ENCODE measurements around the gene TACC3.

TACC3 gene

DNA sequence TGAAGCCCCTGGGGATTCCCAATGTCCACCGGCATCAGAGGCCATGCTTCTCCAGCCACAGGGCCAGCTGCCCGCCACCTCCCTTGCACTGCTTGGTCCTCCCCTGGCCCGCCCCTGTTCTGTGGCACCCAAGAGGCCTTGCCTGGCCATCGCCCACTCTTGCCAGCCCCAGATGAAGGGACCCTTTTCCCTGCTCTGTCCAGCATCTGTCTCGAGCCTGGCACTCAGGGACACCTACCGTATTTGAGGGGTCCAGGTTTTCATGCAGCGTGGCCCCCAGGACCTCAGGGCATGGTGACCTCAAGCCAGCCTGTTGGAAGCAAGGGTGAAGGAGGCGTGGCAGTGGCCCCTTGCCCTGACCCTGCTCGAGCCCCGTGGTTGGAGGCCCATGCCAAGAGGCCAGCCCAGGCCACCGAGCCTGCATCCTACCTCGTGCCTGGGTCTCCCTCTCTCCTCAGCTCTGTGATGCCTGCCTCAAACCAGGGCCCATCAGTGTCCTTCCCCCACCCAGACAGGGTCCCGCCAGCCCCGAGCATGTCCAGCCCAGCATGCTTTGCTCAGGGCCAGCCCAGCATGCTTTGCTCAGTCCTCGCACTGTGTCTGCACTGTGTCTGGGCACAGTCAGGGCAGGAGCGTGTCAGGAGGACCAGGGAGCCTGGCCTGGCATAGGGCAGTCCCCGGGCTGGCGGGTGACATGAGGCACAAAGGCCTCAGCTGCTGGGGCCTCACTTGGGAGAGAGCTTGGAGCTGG lies 57.5 kb downstream of the TACC3 start:
- DNase-seq = no peak

DNA sequence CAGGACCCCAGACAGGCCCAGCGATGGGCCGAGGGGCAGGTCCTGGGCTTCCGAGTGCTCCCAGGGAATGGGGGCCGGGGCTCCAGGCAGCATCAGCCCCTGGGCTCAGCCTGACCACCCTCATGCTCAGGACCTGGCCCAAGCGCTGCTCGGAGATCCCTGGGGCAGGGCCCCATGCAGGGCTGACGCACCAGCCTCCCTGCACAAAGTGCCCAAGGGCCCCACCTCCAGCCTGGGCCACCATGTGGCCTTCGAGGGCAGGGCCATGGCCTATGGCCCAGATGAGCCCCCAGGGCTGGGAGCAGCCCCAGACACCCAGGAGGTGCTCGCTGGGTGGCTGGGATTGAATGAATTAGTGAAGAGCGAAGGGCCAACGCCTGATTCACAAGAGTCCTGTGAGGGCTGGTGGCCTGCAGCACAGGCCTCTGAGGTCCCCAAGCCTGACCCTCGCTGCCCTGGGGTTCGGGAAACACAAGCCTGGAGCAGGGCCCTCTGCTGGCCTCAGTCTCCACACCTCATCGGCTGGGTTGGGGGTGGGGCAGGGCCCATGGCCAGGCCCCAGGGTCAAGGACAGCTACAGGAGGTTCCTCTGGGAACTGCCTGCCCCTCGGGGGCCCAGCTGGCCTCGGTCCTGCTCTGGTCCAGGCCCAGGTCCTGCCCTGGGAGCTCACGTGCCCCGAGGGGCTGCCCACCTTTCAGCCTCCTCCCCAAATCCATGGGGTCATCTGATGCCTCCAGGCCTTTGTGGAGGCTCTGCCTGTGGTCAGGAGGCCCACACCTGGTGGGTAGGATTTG lies 58.5 kb downstream of the TACC3 start:
- DNase-seq = no peak

DNA sequence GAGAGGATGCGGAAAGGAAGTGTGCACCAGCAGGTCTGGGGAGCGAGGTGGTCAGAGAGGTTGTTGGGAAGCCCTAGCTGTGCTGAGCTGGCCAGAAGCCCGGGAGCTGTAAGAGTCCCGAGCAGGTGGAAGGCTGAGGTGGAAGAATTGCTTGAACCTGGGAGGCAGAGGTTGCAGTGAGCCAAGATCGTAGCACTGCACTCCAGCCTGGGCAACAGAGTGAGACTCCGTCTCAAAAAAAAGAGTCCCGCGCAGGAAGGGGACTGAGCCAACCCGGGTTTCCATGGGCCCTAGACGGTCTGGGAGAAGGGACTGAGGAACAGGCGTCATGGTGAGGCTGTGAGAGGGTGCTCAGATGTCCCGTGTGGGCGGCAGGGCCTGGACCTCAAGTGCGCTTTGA lies 59.1 kb downstream of the TACC3 start:
- DNase-seq = no peak

DNA sequence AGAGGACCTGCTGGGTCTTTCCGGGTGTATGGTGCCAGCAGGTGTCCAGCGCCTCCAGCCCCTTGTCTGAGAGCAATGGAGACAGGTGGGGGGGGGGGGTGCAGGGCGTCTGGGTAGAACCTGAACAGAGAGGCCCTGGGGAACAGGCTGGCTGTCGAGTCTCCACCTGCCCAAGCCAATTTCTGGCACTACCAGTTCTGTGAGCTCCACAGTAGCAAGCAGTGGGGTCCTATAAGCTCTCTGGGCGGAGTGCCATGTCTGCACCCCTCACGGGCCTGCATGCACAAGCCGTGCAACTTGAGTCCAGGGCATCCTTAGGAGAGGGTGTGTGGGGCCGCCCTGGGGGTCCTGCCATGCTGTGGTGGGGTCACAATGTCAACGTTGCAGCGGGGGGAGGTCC lies 61.7 kb downstream of the TACC3 start:
- no peak for DNase-seq

DNA sequence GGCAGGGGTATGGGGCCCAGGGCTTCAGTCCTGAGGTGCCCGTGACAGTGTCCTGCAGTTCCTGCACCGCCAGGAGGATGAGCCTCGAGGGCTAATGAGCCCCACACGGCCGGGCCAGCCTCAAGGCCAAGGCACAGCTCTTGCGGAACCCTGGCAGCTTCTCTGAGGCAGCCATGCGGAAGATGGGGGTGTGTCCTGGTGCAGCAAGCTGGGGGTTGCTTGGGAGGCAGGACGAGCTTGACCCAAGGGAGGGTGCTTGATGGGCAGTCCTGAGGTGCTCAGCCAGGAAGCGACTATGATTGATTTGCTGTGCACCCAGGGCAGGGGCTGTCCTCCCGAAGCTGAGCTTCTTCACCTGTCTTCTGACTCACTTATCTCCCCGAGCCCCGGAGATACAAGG lies 62.6 kb downstream of the TACC3 start:
- DNase-seq = no peak

DNA sequence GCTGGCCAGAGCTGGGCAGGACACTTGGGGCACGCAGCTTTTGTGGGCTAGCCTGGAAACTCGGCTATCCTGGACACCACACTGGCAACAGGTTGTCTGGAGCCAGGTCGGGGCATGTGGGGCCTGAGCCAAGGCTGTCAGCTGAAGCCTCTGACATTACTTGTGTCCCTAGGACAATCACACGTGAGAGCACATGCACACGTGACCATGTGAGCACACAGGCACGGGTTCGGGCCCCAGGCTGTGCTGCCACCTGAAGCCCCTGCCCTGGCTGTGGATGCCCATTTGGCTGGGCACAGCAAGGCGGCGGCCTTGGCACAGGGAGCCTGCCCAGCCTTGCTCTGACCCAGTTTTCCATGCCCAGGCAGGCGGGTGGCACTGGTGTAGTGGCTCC lies 63.1 kb downstream of the TACC3 start:
- no peak for DNase-seq

DNA sequence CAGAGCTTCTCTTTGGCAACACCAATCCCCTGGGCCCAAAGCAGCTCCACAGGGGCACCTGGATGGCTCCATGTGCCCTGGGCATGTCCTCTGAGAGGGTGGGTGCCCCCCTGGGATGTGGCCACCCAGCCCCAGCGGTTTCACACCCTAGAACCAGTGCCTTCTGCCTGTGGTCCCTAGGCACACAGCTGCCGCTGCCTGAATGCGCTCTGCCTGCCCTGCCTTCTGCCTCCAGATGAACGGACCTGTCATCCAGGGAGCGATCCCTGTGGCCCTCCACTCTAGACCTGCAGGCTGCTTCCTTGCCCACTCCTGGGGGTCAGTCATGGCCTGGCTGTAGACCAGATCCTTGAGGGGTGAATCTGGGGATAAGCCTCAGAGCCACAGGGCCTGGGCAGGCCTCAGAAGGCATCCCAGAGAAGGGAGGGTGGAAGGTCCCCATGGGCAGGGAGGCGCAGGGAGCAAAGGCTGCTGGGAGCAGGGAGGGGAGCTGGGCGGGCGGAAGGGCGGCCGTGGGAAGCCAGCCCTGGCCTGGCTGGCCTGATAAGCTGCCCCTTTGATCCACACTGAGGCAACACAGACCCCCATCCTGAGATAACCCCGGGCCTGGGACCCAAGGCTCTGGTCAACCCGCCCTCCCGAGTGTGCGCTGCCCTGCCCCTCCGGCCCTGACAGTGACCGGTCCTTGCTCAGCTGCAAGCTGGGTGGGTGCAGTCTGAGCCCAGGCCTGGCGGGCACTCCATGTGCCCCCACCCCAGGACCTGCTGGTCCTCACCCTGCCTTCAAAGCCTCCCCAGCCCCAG lies 63.7 kb downstream of the TACC3 start:
- DNase-seq = no peak

DNA sequence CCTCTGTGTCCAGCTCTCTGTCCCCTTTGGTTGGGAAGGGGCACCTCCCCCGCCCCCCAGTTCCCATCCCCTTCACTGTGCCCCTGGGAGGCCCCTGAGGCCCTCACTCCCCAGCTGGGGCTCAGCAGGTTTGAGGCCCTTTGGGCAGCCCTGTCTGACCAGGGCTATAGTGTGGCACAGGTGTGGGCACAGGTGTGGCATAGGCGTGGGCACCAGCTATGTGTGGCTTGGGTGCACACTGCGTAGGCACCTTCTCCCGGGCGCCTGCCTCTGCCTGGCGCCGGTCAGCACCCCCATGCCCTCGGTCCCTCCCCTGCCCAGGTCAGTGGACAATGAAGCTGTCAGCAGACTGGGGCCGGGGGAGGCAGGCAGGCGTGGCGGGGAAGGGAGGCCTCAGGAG lies 64.3 kb downstream of the TACC3 start:
- DNase-seq = no peak

DNA sequence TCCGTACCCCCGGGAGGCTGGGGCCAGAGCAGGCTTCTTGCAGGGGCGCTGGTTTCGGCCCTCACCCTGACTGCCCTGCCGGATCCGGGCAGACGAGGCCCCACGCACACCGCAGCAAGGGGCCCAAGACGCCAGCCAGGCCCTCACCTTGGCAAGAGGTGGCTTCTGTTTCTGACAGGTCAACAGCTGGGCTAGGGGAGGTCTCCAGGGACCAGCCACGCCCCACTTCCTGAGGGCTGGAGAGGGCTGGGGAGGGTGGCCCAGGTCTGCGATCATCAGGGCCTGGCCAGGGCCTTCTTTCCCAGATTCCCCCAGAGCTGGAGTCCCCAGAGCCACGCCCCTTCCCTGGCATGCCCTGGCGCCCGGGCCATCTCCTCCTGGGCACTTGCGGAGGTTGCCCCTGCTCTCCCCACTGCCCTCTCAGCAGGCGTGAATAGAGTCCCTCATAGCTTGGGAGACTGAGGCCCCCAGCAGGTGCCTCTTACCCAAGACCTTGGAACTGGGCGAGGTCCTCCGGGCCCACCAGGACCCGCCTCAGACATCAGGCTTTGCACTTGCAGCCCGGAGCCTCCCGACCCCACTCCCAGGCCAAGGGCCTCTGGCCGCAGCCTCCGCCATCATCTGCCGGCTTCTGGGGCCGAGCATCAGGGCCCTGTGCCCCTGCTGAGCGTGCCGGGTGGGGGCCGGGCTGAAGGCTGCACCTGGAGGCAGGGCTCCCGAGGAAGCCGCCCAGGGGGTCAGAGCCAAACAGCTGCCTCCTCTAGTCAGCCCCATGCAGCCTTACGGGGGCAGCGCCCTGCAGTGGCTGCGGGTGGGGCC lies 65.4 kb downstream of the TACC3 start:
- no peak for DNase-seq

DNA sequence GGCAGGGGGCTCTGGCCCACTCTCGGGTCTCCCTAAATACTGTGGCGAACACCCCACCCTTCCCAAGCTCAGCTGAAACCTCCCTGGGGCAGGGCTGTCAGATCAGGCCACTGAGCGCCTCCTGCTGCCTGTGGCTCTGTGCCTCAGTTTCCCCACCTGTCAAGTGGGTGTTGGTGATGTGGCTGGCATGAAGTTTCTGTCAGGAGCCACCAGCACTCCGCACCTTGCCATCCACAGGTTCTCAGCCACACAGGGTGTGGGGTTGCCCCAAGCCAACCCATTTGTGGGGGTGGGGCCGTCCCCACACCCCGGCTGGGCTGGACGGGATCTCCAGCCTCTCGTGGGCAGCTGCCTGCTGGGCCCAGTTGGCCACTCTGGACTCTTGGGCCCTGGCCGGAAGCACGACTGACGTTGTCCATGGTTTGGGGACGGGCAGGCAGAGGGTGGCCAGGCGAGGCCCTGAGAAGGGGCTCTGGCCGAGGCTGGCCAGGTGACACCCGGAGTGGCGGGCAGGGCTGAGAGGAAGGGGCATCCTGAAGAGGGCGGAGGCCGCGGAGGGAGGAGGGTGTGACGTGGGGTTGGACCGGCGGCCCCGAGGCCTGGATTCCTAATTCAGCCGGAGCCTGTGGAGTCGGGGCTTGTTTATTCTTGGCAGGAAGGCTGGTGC lies 66.2 kb downstream of the TACC3 start:
- DNase-seq = no peak

DNA sequence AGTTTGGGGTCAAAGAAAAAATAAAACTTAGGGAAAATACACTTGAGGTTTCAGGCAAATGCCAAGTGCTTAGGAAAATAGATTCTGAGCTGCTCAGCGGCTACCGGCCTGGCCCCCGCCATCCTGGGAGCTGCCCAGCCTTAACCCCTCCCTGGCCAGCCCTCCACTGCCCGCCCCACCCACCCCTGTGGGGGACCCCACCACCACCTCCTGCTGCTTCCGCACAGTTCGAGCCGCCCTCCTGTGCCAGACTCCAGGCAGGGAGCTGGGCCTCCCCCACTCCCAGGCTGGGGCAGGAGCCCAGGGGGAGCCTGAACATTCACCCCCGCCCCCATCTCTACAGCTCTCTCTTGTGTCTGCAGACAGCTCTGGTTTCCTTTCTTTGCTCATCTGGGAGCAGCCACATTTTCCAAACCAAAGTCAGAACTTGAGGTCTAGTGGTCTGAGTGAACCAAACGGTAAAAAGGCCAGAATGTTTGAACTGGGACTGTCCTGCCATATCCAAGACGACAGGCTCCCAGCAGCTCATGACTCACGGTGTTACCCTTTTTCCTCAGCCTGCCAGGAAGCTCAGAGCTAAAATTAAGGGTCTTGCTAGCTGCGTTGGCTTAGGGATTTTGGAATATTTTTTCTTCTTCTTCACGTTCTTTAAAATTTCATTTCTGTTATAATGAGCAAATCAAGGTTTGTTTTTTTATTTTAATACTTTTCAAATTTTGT lies 67.1 kb downstream of the TACC3 start:
- DNase-seq = no peak

DNA sequence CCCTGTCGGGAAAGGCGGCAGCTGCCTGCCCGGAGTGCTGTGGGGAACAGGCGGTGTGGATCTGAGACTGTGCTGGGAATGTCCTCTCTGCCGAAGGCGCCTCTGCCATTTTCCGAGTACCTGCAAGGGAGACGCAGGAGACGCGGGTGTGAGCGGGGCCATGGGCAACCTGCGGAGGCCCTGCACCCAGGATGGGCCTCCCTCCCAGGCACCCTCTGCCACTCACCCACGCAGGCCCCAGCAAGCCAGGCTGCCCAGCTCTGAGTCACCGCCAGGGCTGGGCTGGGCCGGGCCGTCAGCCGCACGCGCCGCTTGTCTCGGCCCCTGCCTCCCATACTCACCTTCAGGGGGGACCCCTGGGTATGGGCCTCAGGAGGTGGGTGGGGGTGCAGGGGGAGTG lies 68.2 kb downstream of the TACC3 start:
- DNase-seq = no peak

DNA sequence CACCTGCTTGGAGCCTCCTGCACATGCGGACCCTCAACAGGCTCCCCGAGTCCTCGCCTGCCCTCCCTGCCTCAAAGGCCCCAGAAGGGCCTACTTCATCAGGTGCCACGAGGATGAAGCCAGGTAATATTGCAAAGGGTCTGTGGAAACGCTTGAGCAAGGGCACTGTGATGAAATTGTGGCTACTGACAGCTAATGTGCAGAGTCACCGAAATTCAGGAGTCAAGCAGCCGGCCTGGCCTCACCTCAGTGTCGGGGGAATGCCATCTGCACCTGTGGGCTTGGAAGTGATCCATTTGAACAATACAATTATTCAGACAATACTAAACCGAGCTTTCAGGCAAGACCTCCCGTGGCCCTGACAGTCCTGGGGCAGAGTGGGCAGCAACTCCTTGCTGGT lies 68.7 kb downstream of the TACC3 start:
- DNase-seq = no peak

DNA sequence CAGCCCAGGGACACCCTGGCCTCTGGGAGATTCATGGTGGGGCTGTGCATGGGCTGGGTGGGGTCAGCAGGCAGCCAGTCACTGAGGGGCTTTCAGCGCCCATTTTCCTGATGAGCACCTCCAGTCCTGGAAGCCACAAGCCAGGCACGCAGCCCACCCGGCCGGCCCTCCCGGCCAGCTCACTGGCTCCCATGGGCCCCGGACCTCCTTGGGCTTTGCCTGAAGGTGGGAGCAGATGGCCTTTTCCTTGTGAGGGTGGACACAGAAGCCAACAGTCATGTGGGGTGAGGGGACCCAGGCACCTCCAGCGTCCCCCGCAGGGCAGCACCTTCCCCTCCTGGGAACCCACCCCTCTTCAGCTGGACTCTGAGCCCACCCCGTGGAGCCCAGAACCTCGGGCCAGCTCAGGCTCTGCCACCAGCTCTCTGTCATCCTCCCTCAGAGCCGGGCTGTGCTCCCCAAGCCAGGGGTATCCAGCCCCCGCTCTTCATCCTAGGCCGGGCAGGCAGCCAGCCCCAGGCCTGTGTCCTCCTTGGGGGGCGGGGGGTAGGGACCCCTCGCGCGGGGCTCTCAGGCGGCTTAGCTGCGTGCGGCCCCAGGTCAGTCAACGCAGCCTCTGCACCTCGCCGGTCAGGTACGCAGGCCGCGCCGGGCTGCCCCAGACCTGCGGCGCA lies 71.0 kb downstream of the TACC3 start:
- no peak for DNase-seq

DNA sequence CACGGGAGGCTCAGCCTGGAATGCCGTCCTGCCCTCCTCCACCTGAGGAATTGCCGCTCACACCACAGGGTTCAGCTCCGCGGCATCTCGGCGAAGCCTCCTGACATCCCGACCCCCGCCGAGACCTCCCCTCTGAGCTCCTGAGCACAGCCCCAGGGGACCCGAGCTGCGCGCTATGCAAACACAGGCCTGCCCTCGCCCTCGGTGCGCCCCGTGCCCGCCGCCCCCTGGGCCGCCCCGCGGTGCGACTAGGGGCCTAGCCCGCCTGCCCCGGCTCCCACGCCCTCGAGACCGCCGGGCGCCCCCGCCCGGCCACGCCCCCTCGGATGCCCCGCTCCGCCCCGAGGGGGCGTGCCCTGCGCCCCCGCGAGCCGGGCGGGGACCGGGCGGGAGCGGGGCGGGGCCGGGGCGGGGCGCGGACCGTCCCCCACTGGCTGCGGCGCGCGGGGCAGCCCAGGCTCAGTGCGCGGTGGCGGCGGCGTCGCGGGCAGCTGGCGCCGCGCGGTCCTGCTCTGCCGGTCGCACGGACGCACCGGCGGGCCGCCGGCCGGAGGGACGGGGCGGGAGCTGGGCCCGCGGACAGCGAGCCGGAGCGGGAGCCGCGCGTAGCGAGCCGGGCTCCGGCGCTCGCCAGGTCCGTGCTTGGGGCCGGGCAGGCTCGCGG lies 71.6 kb downstream of the TACC3 start, which contains the start of gene FGFR3:
FGFR3 (plus strand) TSS at position 462 of the 664 bp plus-strand sequence. CDS start 642 bp downstream, outside the sequence.
- DNase-seq = no peak

DNA sequence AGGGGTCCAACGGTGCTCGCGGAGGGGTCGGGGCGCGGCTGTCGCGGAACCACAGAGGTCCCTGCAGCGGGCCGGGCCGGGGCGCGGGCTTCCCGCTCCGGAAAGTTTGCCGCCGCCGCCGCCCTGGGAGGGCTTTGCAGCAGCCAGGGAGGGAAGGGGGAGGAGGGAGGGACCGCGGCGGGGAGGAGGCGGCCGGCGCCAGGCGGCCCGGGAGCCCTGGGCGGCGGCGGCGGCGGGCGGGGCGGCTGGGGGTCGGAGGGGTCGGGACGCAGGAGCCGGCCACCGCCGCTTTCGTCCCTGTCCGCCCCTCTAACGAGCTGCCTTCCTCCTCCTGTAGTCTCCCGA lies 72.1 kb downstream of the TACC3 start:
- no peak for DNase-seq

DNA sequence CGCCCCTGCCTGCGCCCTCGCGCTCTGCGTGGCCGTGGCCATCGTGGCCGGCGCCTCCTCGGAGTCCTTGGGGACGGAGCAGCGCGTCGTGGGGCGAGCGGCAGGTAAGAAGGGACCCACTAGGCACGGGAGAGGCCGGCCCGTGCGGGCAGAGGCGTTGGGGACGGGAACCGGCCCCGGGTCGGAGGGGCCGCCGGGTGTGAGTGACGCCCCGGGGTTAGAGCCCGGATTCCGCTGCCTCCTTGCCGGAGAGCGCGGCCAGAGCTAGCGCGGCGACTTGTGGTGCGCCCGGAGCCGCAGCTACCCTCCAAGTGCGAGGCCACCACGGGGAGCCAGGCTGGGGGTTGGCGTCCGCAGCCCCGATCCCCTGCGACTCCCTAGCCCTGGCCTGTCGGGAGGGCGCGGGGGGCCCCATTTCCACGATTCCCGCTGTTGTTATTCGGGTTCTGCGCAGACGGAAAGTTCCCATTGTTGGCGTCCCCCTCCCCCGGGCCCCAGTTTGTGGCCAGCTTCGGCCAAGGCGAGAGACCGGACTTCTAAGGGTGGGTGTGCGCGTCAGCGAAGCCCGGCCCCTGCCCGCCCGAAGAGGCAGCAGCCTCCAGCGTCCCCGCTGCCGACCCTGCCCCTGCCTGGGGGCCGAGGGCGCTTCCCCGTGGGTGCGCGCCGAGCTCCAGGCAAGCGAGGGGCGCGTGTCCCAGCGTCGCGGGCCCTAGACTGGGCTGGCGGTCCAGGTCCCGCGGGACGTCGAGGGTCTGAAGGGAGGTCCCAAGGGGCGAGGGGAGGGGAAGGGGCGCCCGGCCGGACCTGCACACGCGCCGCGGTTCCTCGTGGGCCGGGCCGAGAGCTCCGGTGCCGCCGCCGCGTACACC lies 72.9 kb downstream of the TACC3 start:
- no peak for DNase-seq
